CD4-positive, alpha-beta T cell treated with Interleukin-4 for 1 hour (primary cell): ENCODE results near the gene MAPRE3.
"Not testable (repeated sequence)": the region's sequence is repeated elsewhere in the genome, so short reads cannot be mapped to it uniquely, and the experiment has no call there.

ENCODE experiments used
- DNase-seq, 2 donors: peaks; one replicate each; pipeline ENCODE4 v3.0.0-alpha.2; 2020 to 2022

MAPRE3 gene

DNA sequence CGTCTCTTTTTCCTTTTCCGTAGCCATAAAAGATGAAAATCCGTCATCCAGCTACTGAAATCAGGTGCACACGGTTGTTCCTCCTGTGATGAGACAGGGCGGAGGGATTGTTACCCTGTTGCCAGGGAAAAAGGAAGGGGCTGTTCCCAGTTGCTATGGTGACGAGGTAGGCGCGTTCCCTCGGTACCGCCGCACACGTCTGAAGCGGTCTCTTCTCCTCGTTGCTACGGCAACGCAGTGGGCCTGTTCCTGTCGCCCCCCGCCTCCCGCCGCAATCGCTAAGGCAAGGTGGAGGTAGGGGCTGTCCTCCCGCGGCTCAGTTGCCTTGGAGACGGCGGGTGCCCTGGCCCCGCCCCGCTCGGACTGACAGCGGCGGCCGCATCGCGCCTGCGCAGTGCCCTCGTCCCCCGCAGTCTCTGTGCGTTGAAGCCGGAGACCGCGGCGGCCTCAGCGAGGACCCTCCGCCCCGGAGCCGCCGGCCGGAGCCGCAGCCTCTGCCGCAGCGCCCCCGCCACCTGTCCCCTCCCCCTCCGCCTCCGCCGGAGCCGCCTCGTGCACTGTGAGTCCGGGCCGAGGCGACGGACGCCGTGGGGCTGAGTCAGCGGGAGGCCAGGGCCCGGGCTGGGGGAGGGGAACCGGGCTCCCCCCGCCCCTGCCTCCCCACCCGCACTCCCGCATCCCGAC, at the start of gene MAPRE3:
Gene MAPRE3, plus strand, starts transcription at position 394 of the 684 bp plus-strand sequence. CDS start 51,582 bp downstream, outside the sequence.
- DNase-seq = peak; percentile 88 to 89

GRCh38 chr2:26921323-26921722, 49.1 kb upstream of the MAPRE3 start:
- DNase-seq = no peak

GRCh38 chr2:26922405-26923188, 47.8 kb upstream of the MAPRE3 start:
- DNase-seq = peak; percentile 27 to 35

DNA sequence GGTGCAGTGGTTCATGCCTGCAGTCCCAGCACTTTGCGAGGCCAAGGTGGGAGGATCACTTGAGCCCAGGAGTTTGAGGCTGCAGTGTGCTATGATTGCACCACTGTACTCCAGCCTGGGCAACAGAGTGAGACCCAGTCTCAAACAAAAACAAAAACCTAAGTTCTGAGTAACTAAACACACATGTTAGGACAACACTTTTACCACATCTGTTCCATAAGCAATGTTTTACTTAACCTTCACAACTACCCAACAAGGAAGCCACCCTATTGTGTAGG, 47.3 kb upstream of the MAPRE3 start:
- not testable (repeated sequence) for DNase-seq

DNA sequence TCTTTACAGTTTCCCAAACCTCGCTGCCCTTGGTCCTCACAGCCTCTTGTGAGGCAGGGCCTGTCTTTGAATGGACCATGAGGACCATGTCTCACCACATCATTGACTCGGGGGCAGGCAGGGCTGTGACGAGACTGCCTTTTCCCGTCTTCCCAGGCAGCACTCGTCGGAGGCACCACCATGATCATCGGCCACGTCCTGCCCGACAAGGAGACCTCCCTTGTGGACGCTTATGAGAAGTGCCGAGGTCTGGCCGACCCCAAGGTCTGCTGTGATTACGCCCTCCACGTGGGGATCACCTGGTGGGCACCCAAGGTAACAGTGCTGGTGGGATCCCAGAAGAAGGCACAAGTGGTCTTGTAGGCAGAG, 45.7 kb upstream of the MAPRE3 start:
- DNase-seq = no peak

- DNase-seq = no peak
Measured at GRCh38 chr2:26925100-26925791, 45.2 kb upstream of the MAPRE3 start.

DNA sequence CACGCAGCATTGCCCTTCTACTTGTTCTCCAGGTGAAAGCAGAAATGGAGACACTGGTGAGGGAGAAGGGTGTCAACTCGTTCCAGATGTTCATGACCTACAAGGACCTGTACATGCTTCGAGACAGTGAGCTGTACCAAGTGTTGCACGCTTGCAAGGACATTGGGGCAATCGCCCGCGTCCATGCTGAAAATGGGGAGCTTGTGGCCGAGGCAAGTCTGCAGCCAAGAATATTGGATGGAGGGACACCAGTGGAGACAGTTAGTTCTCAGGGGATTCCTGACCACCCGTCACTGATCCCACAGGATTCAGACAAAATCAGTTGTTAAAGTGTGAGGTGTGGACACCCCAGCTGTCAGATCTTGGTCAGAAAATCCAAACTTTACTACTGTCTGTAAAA, 43.2 kb upstream of the MAPRE3 start:
- no peak for DNase-seq

- DNase-seq = no peak
Measured at GRCh38 chr2:26932974-26933373, 37.5 kb upstream of the MAPRE3 start.

DNA sequence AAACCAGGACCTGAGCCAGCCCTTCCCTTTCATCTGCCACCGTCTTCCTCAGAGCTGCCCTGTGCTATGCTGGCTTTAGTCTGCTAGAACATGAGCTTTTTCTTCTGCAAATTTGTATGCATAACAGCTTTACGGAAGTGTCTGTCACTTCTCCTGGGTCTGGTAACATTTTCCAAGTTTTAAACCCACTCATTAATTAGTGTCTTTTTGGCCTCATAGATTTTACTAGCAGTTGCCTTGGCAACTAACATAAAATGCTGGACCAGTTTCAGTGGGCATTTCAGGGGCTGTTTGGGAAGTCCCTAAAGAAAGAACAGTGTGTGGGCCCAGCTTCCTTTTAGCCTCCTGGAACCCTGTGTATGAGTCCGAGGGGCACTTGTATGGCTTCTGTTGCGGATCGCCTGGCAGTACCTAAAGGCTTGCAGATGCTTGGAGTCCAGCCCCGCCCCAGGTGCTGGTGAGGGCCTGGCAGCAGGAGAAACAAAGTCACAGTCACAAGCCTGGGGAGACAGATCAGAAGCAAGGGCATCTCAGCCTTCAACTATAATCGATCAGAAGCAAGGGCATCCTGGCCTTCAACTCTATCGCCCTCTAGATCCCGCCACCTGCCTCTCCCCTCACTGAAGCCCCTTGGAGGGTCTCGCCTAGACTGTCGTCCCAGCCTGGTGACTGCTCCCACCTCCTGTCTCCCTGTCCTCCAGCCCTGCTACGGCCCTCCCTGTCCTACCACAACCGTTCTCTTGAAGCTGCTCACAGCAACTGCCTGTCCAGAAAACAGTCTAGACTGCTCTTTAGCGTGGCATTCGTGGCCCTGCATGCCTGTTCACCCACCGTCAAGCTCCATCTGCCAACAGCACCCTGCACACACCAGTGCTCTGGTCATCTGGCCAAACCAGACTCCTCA, 36.8 kb upstream of the MAPRE3 start:
- no peak for DNase-seq

DNA sequence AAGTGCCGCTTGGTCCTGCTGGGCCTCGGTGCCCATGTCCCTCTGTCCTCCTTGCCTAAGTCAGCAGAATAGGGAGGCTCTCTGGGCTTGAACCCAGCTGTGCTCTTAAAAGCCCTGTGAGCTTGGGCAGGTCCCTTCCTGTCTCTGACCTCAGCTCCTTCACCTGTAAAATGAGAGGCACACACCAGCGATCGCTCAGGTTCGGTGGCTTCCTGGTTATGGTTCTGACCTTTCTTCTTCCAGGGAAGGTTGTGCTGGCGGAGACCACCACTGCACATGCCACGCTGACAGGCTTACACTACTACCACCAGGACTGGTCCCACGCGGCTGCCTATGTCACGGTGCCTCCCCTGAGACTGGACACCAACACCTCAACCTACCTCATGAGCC, 36.1 kb upstream of the MAPRE3 start:
- DNase-seq = no peak

- DNase-seq = no peak
Measured at GRCh38 chr2:26934985-26935384, 35.5 kb upstream of the MAPRE3 start.

- no peak for DNase-seq
Measured at GRCh38 chr2:26936855-26937254, 33.6 kb upstream of the MAPRE3 start.

GRCh38 chr2:26938399-26939118, 31.9 kb upstream of the MAPRE3 start:
- no peak for DNase-seq

- no peak for DNase-seq
Measured at GRCh38 chr2:26940001-26940400, 30.4 kb upstream of the MAPRE3 start.

- no peak for DNase-seq
Measured at GRCh38 chr2:26941486-26941885, 29.0 kb upstream of the MAPRE3 start.

DNA sequence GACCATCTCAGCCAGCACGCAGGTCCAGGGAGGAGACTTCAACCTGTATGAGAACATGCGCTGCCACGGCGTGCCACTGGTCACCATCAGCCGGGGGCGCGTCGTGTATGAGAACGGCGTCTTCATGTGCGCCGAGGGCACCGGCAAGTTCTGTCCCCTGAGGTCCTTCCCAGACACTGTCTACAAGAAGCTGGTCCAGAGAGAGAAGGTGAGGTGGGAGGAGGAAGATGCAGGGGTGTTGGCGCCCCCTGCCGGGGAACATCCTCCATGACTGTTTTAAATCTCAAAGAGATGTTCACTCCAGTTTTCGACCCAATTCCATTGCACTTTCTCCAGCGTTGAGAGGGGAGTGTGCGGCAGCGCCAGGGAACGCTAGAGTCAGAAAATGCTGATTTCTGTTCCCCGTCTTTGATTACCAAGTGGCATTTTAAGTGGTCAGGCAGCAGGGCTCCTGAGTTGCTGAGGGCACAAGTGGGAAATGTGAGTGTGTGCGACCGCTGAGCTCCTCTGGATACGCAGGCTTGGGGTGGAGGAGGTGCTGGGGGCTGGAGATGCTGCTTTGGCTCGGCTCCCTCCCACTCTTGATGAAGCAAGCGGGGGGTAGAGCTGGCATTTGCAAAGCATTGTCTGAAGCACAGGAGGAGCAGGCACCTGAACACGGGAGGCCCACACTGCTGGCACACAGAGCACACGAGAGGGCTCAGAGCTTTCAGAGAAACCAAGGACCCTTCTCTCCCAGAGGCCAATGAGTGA, 27.7 kb upstream of the MAPRE3 start:
- peak; percentile 51 for DNase-seq

DNA sequence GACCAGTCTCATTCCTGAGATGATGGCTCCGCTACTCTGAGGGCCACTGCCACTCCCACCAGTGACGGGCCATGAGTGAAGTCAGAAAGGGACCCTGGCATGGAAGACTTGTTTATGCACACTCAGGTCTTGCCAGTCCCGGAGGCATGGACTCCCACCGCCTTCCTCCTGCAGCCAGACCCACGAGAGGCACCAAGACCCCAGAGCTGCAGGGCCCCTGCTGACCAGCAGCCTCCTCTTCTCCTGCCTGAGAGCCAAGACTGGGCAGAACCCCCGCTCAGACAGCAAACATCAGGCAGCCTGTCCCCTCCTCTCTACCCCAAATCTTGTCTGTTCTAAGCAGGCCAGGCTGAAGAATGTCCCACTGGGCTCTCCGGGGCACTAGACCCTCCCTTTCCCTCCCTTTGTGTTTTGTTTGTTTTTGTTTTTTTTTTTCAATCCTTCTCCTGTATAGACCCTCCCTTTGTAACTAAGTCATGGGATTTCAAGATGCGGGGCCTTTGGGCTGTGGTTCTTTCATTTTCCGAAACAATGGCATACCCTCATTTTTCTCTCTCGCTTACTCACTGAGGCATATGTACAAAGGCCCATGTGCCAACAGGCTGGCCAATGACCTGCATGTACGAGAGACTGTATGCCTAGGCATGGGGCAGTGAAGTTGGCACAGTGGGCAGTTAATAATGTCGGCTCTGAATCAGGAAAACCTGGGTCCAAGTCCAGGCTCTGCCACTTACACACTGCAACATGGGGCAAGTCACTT, 24.3 kb upstream of the MAPRE3 start:
- DNase-seq = no peak

- DNase-seq = no peak
Measured at GRCh38 chr2:26946841-26947784, 23.3 kb upstream of the MAPRE3 start.

DNA sequence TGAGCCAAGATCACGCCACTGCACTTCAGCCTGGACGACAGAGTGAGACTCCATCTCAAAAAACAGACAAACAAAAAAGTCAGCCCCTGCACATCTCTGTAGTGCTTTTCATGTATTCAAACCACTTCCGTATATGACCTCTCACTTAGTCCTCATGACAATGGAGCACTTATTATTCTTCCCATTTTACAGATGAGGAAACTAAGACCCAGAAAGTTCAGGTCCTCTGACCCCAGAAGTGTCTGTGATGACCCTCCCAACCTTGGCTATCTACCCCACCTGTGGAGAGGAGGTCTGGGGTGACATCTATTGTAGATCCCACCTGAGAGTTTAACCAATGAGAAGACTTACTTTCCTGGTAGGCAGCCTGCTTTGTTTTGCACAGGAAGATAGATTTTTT, 21.6 kb upstream of the MAPRE3 start:
- DNase-seq = no peak

GRCh38 chr2:26950246-26950645, 20.2 kb upstream of the MAPRE3 start:
- no peak for DNase-seq
